ENCODE measurements around the gene PRDX6.
"Not testable (repeated sequence)": the region's sequence is repeated elsewhere in the genome, so short reads cannot be mapped to it uniquely, and the experiment has no call there.

The PRDX6 gene

GRCh38 chr1:173444757-173445156, 32.4 kb upstream of the PRDX6 start:
- H3K27me3 ChIP-seq (ENCODE audit: control insufficient read depth, insufficient read depth, low read length): no peaks in the 10 kb centered on the region
- peaks cover 11% of the 10 kb centered on the region; the same call in 1 of the 2 replicates for H3K36me3 ChIP-seq (ENCODE audit: control insufficient read depth, insufficient read depth, low read length)
- peaks cover 44% of the 10 kb centered on the region for H3K4me1 ChIP-seq (ENCODE audit: control insufficient read depth, insufficient read depth, low read length)
- no peak overlapping the region for H3K9ac ChIP-seq (ENCODE audit: low read depth, low read length)
- peaks cover 17% of the 10 kb centered on the region for H3K9me3 ChIP-seq (ENCODE audit: control insufficient read depth, insufficient read depth, low read length)
- H3K27ac ChIP-seq (ENCODE audit: low read depth, low read length): peak overlapping the region; percentile 39
- no peak overlapping the region for H3K4me3 ChIP-seq (ENCODE audit: low read depth, low read length)

- Histone ChIP-seq H3K27ac (ENCODE audit: low read depth, low read length) (peak overlapping the region; percentile 39), H3K36me3 (ENCODE audit: control insufficient read depth, insufficient read depth, low read length) (peaks cover 11% of the 10 kb centered on the region; the same call in 1 of the 2 replicates), H3K27me3 (ENCODE audit: control insufficient read depth, insufficient read depth, low read length) (no peaks in the 10 kb centered on the region), H3K9ac (ENCODE audit: low read depth, low read length) (no peak overlapping the region), H3K9me3 (ENCODE audit: control insufficient read depth, insufficient read depth, low read length) (peaks cover 17% of the 10 kb centered on the region), H3K4me3 (ENCODE audit: low read depth, low read length) (no peak overlapping the region), H3K4me1 (ENCODE audit: control insufficient read depth, insufficient read depth, low read length) (peaks cover 46% of the 10 kb centered on the region)
These were observed 32.0 kb upstream of the PRDX6 start for GRCh38 chr1:173445164-173445563.

- peaks cover 17% of the 10 kb centered on the region for H3K9me3 ChIP-seq (ENCODE audit: control insufficient read depth, insufficient read depth, low read length)
- H3K9ac ChIP-seq (ENCODE audit: low read depth, low read length): no peak overlapping the region
- peaks cover 11% of the 10 kb centered on the region; the same call in 1 of the 2 replicates for H3K36me3 ChIP-seq (ENCODE audit: control insufficient read depth, insufficient read depth, low read length)
- no peak overlapping the region for H3K4me3 ChIP-seq (ENCODE audit: low read depth, low read length)
- H3K4me1 ChIP-seq (ENCODE audit: control insufficient read depth, insufficient read depth, low read length): peaks cover 51% of the 10 kb centered on the region
- H3K27me3 ChIP-seq (ENCODE audit: control insufficient read depth, insufficient read depth, low read length): no peaks in the 10 kb centered on the region
- H3K27ac ChIP-seq (ENCODE audit: low read depth, low read length): peak overlapping the region; percentile 39
These were observed 31.5 kb upstream of the PRDX6 start for GRCh38 chr1:173445656-173446055.

- H3K4me3 ChIP-seq (ENCODE audit: low read depth, low read length): peak overlapping the region; percentile 18; the same call in 1 of the 2 replicates
- H3K9ac ChIP-seq (ENCODE audit: low read depth, low read length): no peak overlapping the region
- no peaks in the 10 kb centered on the region for H3K27me3 ChIP-seq (ENCODE audit: control insufficient read depth, insufficient read depth, low read length)
- peaks cover 11% of the 10 kb centered on the region; the same call in 1 of the 2 replicates for H3K36me3 ChIP-seq (ENCODE audit: control insufficient read depth, insufficient read depth, low read length)
- H3K27ac ChIP-seq (ENCODE audit: low read depth, low read length): no peak overlapping the region
- peaks cover 17% of the 10 kb centered on the region for H3K9me3 ChIP-seq (ENCODE audit: control insufficient read depth, insufficient read depth, low read length)
- H3K4me1 ChIP-seq (ENCODE audit: control insufficient read depth, insufficient read depth, low read length): peaks cover 56% of the 10 kb centered on the region
These were observed 29.9 kb upstream of the PRDX6 start for GRCh38 chr1:173447224-173447623.

- Histone ChIP-seq H3K9ac (ENCODE audit: low read depth, low read length) (peak overlapping the region; percentile 26; the same call in 1 of the 2 replicates), H3K27me3 (ENCODE audit: control insufficient read depth, insufficient read depth, low read length) (no peaks in the 10 kb centered on the region), H3K36me3 (ENCODE audit: control insufficient read depth, insufficient read depth, low read length) (peaks cover 11% of the 10 kb centered on the region; the same call in 1 of the 2 replicates), H3K4me1 (ENCODE audit: control insufficient read depth, insufficient read depth, low read length) (peaks cover 52% of the 10 kb centered on the region), H3K27ac (ENCODE audit: low read depth, low read length) (peak overlapping the region; percentile 64), H3K9me3 (ENCODE audit: control insufficient read depth, insufficient read depth, low read length) (peaks cover 17% of the 10 kb centered on the region), H3K4me3 (ENCODE audit: low read depth, low read length) (no peak overlapping the region)
These were observed 28.2 kb upstream of the PRDX6 start for GRCh38 chr1:173448945-173449344.

- H3K9ac ChIP-seq (ENCODE audit: low read depth, low read length): no peak overlapping the region
- no peaks in the 10 kb centered on the region for H3K27me3 ChIP-seq (ENCODE audit: control insufficient read depth, insufficient read depth, low read length)
- H3K36me3 ChIP-seq (ENCODE audit: control insufficient read depth, insufficient read depth, low read length): peaks cover 4% of the 10 kb centered on the region; the same call in 1 of the 2 replicates
- no peak overlapping the region for H3K4me3 ChIP-seq (ENCODE audit: low read depth, low read length)
- H3K9me3 ChIP-seq (ENCODE audit: control insufficient read depth, insufficient read depth, low read length): peaks cover 5% of the 10 kb centered on the region
- H3K4me1 ChIP-seq (ENCODE audit: control insufficient read depth, insufficient read depth, low read length): peaks cover 39% of the 10 kb centered on the region
- H3K27ac ChIP-seq (ENCODE audit: low read depth, low read length): no peak overlapping the region
These were observed 25.2 kb upstream of the PRDX6 start for GRCh38 chr1:173451981-173452380.

GRCh38 chr1:173453982-173454381, 23.2 kb upstream of the PRDX6 start:
- no peak overlapping the region for H3K9ac ChIP-seq (ENCODE audit: low read depth, low read length)
- no peak overlapping the region for H3K4me3 ChIP-seq (ENCODE audit: low read depth, low read length)
- 0 out of 2 replicates have a peak, but pooled peaks cover 4% of the 10 kb centered on the region for H3K36me3 ChIP-seq (ENCODE audit: control insufficient read depth, insufficient read depth, low read length)
- peaks cover 28% of the 10 kb centered on the region for H3K4me1 ChIP-seq (ENCODE audit: control insufficient read depth, insufficient read depth, low read length)
- no peaks in the 10 kb centered on the region for H3K9me3 ChIP-seq (ENCODE audit: control insufficient read depth, insufficient read depth, low read length)
- no peak overlapping the region for H3K27ac ChIP-seq (ENCODE audit: low read depth, low read length)
- no peaks in the 10 kb centered on the region for H3K27me3 ChIP-seq (ENCODE audit: control insufficient read depth, insufficient read depth, low read length)

- Histone ChIP-seq H3K9me3 (ENCODE audit: control insufficient read depth, insufficient read depth, low read length) (no peaks in the 10 kb centered on the region), H3K9ac (ENCODE audit: low read depth, low read length) (no peak overlapping the region), H3K27ac (ENCODE audit: low read depth, low read length) (no peak overlapping the region), H3K4me1 (ENCODE audit: control insufficient read depth, insufficient read depth, low read length) (peaks cover 25% of the 10 kb centered on the region; the same call in 1 of the 2 replicates), H3K27me3 (ENCODE audit: control insufficient read depth, insufficient read depth, low read length) (no peaks in the 10 kb centered on the region), H3K36me3 (ENCODE audit: control insufficient read depth, insufficient read depth, low read length) (peaks cover 7% of the 10 kb centered on the region; the same call in 1 of the 2 replicates), H3K4me3 (ENCODE audit: low read depth, low read length) (no peak overlapping the region)
These were observed 22.1 kb upstream of the PRDX6 start for GRCh38 chr1:173454966-173455524.

GRCh38 chr1:173459885-173460284, 17.2 kb upstream of the PRDX6 start:
- Histone ChIP-seq H3K27me3 (ENCODE audit: control insufficient read depth, insufficient read depth, low read length) (no peaks in the 10 kb centered on the region), H3K9ac (ENCODE audit: low read depth, low read length) (no peak overlapping the region), H3K4me1 (ENCODE audit: control insufficient read depth, insufficient read depth, low read length) (peaks cover 8% of the 10 kb centered on the region; the same call in 1 of the 2 replicates), H3K27ac (ENCODE audit: low read depth, low read length) (no peak overlapping the region), H3K9me3 (ENCODE audit: control insufficient read depth, insufficient read depth, low read length) (no peaks in the 10 kb centered on the region; the same call in 1 of the 2 replicates), H3K36me3 (ENCODE audit: control insufficient read depth, insufficient read depth, low read length) (peaks cover 26% of the 10 kb centered on the region), H3K4me3 (ENCODE audit: low read depth, low read length) (no peak overlapping the region)

- not testable (repeated sequence) for H3K9me3 ChIP-seq (ENCODE audit: control insufficient read depth, insufficient read depth, low read length); H3K27me3 ChIP-seq (ENCODE audit: control insufficient read depth, insufficient read depth, low read length); H3K27ac ChIP-seq (ENCODE audit: low read depth, low read length); H3K4me3 ChIP-seq (ENCODE audit: low read depth, low read length); H3K9ac ChIP-seq (ENCODE audit: low read depth, low read length); H3K4me1 ChIP-seq (ENCODE audit: control insufficient read depth, insufficient read depth, low read length)
- peaks cover 26% of the 10 kb centered on the region for H3K36me3 ChIP-seq (ENCODE audit: control insufficient read depth, insufficient read depth, low read length)
These were observed 14.5 kb upstream of the PRDX6 start for GRCh38 chr1:173462666-173463065.

GRCh38 chr1:173464185-173464584, 12.9 kb upstream of the PRDX6 start:
- Histone ChIP-seq H3K9me3 (ENCODE audit: control insufficient read depth, insufficient read depth, low read length) (peaks cover 15% of the 10 kb centered on the region; the same call in 1 of the 2 replicates), H3K36me3 (ENCODE audit: control insufficient read depth, insufficient read depth, low read length) (peaks cover 22% of the 10 kb centered on the region)
- H3K4me3 ChIP-seq (ENCODE audit: low read depth, low read length); H3K27ac ChIP-seq (ENCODE audit: low read depth, low read length); H3K4me1 ChIP-seq (ENCODE audit: control insufficient read depth, insufficient read depth, low read length); H3K9ac ChIP-seq (ENCODE audit: low read depth, low read length); H3K27me3 ChIP-seq (ENCODE audit: control insufficient read depth, insufficient read depth, low read length): not testable (repeated sequence)

Data from HUES48 (cell line).